SHP77 (cell line): ENCODE data around the gene SRSF2.
"Not testable (repeated sequence)": the region's sequence is repeated elsewhere in the genome, so short reads cannot be mapped to it uniquely, and the experiment has no call there.

Experiments used
- DNase-seq, 2 experiments: peaks; one replicate each; lab custom pipeline; 2025; lab: John Stamatoyannopoulos, UW

The SRSF2 gene

DNA sequence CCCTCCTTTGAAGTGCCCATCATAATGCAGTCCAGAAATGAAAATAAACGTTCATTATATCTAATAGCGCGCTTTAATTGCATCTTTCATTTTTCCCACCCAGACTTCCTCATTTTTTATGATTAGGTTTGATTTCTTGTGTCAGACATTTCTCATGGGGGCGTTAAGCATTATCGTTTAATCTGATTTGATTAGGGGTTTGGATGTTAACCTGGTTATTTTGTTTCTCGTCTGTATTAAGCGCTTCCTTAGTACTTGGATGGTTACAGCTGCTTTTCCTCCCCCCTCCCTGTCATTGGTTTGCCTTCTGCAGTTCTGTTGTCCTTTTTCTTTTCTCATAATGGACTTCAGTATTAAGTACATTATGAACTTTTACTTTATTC is 1.3 kb upstream of the SRSF2 start:
- DNase-seq, result no peak

DNA sequence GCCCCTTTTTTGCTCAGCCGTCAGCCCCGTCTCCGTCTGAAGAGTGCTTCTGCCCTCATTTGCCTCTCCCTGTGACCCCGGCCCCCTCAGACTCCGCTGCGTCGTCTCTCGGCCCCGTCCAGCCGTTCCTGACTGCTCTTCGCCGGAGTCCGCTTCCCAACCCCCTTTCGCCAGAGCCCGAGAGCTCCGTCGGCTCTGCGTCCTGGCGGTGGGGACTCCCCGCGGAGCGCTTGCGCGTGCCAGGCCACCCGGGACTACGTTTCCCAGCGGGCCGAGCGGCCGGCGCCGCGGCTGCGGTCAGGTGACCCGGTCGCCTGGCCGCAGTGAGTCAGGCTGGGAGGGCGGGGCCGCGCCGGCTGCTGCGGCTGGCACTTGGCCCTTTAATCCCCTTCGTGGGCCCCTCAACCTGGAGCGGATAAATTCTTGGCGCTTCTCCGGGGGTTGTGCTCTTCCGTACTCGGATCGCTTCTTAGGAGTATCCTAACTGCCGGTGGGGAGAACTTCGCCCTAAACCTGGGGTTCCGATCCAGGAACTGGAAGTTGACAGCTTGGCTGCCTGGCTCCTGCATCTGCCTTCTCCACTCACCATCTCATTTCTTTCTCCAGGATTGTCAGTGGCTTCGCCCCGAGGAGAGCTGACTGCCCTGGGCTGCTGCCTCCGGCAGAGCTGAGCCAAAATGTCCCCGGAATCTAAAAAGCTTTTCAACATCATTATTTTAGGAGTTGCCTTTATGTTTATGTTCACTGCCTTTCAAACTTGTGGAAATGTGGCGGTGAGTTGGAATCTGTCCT is 741 bp upstream of the SRSF2 start, which contains the start of gene MFSD11:
Gene MFSD11 (plus strand): TSS at position 444 of the 792 bp plus-strand sequence. CDS start 234 bp downstream, at position 678.
- DNase-seq, result peak; percentile 94

DNA sequence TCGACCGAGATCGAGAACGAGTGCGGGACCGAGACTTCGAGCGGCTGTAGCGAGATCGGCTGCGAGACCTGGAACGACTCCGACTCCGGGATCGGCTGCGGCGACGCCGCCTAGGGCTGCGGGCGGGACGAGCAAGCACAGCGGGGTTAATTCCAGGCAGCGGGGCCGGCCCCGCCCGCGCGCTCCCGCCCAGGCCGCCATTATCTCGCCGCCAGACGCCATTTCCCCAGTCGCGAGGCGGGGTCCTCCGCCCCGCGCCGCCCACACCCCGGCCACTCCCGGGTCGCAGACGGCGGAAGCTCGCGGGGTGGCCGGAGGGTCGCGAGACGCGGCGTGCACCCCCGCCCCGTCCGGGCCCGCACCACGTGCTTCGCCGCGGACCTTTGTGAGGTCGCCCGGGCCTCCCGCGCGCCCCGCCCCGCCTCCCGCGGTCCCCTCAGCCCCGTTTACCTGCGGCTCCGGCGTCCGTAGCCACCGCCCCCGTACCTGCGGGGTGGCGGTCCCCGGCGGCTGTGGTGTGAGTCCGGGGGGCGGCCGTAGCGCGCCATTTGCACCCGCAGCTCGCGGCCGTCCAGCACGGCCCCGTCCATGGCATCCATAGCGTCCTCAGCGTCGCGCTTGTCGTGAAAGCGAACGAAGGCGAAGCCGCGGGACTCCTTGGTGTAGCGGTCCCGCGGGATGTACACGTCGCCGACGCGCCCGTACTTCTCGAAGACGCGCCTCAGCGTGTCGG is 616 bp downstream of the SRSF2 start:
- DNase-seq, result peak; percentile 29 to 50

DNA sequence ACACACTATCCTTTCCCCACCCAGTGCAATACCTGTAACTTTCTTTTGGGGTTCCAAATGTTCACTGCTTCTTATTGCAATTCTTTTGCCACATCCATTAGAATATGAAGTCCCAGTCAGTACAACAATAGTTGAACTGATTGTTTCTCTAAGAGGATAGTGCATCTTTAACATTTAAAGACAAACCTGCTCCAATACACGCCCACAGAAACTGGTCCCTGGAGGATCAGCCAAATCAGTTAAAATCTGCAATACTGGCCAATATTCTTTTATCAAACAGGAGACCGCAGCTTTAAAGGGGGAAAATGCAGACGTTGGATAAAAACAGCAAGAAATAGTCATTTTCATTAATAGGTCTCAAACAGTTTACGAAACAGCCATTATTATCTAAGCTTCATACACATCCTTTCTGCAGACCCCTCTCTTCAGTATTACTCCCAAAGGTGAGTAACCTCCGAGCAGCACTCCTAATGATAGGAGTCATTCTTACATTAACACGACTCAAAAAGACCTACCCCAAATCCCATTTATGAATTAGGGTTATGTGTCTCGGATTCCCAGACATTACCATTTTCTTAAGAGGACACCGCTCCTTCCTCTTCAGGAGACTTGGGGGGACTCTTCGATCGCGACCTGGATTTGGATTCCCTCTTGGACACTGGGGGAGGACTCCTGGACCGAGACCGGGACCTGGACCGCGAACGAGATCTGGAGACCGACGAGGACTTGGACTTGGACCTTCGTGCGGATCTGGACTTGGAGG is 1.4 kb downstream of the SRSF2 start:
- no peak for DNase-seq

DNA sequence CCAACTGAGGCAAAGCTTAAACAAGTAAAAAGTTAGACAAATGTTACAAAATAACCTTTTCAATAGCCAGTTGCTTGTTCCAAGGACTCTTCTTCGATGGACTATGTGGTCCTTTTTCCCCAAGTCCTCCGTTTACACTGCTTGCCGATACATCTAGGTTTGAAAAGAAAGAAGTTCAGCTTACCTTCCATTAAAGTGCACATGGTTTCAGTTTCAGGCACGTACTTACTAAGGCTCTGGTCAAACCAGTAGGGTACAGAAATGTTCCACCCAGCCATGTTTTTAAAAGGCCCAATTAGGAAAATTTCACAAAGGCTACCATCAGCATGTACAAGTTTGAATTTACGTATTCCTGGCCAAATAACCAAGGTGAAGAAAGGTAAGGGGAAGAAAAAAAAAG is 2.1 kb downstream of the SRSF2 start:
- peak in 1 of 2 experiments; percentile 30 for DNase-seq

DNA sequence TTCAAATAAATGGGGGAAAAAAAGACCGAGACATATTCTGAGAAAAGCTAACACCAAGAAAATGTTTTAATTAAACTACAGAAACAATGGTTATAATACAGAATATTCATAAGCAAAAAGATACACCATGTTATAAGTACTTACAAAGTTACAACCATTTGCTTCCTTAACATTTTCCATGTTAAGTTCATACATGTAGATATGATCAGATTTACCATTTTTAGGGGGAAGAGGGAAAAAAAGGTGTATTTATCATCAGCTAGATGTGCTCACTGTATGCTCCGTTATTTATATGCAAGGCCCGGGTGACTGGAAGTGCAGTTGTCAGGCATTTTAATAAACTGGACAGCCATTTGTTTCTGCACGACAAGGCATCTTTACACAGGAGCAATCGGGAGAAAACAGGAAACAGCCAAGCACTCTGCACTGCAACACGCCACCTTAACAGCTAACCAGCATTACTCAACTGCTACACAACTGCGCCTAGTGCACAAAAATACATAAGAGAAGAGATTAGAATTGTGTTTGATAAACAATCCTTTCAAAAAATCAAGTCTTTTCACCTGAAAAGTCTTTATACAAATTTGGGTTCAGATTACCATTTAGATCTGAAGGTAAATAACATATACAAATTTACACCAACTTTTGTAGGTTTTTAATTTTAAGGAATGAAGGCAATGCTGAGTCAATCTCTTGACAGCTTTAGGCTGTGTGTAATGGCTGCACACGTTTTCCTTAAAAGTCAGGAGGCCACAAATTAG is 2.9 kb downstream of the SRSF2 start:
- no peak for DNase-seq

DNA sequence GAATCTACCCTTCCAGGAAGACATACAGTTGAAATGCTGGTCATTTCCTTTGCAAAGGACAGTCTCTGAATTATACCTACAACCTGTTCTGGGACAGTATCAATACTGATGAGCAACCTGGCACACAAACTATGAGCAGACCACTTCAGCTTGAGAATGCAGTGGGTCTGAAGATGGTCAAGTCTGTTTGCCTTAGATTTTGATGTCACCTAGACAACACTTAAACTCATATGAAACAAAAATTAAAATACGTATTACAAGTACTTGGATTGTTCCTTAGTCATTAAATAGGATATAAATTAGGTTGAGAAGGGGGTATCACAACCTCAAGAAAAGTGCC is 3.5 kb downstream of the SRSF2 start:
- no peak for DNase-seq

DNA sequence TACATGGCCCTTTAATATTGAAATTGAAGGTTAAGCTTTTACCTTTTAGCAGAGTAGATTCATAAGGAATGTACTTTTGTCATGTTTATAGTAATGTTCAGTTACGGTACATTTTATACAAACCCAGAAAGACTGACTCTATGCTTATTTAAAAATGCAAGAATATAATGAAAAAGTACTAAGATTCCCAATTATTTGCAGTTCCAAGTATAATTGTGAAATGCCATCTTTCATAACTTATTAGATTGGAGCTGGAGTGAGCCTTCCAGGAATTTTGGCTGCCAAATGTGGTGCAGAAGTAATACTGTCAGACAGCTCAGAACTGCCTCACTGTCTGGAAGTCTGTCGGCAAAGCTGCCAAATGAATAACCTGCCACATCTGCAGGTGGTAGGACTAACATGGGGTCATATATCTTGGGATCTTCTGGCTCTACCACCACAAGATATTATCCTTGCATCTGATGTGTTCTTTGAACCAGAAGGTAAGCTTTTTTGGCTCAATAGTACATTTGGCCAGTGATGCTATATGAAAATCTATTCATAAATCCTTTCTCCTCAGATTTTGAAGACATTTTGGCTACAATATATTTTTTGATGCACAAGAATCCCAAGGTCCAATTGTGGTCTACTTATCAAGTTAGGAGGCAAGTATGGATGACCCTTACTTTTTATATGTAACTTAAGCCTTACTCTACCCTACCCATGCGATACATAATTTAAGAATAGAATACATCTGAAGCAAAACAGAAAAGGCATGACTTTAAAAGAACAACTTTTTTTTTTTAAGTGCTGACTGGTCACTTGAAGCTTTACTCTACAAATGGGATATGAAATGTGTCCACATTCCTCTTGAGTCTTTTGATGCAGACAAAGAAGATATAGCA is 4.2 kb downstream of the SRSF2 start:
- no peak for DNase-seq

DNA sequence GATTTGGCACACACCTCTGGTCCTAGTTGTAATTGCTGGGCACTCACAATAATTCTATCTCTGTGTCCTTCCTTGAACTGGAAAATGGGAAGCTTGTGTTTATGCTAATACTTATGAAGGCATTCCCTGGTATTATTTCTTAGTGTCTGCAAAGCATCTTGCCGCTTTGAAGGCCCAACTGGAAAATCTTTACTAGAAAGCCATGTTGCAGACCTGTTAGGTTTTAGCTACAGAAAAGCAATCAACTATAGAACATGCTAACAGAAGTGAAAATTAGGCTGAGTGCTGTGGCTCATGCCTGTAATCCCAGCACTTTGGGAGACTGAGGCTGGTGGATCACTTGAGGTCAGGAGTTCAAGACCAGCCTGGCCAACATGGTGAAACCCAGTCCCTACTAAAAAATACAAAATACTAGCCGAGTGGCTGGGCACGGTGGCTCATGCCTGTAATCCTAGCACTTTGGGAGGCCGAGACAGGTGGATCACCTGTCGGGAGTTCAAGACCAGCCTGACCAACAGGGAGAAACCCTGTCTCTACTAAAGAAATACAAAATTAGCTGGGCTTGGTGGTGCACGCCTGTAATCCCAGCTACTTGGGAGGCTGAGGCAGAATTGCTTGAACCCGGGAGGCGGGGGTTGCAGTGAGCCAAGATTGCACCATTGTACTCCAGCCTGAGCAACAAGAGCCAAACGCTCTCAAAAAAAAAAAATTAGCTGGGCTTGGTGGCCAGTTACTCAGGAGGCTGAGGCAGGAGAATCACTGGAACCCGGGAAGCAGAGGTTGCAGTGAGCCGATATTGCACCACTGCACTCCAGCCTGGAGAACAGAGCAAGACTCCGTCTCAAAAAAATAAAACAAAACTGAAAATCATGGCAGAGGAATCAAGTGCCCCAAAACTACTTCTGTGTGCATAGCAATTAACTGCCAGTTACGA is 5.1 kb downstream of the SRSF2 start:
- not testable (repeated sequence) for DNase-seq

DNA sequence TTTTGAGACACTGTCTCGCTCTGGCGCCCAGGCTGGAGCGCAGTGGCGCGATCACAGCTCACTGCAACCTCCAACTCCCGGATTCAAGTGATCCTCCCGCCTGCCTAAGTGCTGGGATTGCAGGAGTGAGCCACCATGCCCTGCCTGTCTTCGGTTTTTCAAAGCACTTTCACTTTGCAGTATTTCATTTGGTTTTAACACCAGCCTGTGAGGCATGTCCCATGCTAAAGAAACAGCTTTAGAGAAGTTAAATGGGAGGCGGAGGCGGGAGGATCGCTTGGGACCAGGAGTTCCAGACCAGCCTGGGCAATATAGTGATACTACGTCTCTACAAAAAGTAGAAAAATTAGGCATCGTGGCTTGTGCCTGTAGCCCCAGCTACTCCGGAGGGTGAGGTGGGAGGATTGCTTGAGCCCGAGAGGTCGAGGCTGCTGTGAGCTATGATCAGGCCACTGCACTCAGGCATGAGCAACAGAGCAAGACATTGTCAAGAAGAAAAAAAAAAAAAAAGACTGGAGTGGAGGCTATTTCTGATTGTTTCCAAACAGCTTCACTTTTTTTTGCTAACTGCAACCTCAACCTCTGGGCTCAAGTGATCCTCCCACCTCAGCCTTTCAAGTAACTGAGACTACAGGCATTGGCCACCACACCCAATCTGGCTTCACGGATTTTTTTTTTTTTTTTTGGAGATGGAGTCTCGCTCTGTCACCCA is 9.2 kb downstream of the SRSF2 start:
- DNase-seq, result no peak

DNA sequence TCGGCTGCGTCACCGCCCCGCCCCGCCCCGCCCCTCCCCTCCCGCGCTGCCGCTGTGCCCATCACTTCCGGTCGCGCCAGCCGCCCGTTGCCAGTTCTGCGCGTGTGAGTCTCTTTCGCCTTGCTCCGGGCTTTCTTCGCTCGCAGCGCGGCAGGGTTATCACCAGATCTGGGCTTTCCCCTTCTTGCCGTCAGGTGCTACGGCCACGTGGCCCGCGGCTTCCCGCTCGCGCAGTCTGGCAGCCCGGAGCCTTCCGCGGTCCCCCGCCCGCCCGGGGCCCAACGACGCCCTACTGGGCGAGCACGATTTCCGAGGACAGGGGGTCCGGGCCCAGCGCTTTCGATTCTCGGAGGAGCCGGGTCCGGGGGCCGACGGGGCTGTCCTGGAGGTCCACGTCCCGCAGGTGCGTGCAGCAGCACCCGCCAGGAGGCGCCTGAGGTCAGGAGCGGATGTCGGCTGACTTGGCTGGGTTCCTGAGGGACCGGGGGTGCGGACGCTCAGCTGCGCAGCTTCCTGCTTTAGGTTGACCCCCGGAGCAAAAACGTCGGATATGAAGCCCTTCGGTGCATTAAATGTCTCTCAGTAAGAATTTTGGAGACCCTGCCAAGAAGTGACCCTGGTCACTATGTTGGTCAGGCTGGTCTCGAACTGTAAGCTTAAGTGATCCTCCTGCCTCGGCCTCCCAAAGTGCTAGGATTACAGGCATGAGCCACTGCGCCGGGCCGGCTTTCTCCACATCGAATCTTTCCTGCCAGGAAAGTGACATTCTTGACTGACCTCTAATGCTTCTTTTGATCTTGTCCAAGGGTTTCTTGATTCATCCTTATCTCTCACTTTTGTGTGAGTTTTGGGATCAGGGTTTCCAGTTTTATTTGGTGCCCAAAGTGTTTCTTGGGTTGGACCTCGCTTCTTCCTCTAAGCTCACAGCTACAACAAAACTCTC is 10.1 kb downstream of the SRSF2 start, which contains the start of gene METTL23:
Gene METTL23 (plus strand): TSS at position 64 of the 943 bp plus-strand sequence. CDS start 2,872 bp downstream, outside the sequence.
- peak; percentile 57 to 71 for DNase-seq

DNA sequence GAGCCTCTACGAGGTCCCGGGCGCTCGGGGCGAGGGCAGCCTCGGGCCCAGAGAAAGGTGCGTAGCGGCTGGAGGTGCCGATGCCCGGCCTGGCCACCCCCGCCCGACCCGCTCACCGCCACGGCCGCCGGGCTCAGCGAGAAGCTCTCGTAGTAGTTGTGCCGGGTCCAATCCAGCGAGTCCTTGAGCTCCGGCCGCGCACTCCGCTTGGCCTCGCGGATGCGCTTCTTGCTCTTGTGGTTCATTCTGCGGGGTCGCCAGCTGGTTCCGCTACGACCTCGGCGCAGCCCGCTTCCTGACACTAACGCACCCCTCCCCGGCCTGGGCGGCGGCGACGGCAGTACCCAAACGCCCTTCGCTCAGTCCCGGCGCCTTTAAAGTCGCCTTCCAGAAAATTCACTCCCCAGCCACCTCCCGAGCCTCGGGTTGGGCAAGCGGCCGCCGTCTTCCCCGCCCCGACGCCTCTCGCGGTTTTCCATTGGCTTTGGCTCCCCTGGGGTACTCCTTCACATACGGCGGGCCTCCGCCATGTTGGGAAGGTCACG is 10.8 kb downstream of the SRSF2 start, which contains the start of gene JMJD6:
Gene JMJD6 (minus strand): TSS at position 376 of the 545 bp plus-strand sequence. CDS start 131 bp downstream, at position 245.
- DNase-seq, result peak; percentile 97 to 98

DNA sequence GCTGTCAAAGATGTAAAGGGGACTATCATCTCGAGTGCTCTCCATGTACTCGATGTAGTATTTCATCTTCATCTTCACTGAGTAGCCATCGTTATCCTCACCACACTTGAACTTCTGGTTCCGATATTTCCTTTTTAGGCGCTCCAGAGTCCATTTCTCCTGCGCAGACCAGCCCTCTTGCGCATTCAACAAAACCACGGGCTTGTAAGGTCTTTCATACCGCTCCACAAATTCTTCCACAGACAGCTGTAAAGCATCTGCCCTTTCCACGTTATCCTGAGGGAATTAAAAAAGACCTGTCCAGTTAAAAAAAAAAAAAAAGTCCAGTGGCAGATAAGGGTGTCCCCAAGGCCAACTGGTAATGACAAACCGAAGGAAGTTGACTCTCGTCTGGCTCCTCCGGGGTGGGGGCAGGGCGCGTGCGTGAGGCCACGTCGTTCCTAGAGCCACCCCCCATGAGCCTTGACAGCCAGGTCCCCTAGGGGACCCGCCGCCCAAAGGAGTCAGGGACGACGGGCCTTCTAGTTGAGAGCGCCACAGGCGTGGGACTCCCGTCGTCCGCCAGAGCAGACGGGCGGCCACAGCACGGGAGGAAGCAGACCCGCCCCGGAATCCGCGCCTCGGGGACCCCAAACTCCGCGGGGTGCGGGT is 11.4 kb downstream of the SRSF2 start:
- peak in 1 of 2 experiments; percentile 58 for DNase-seq

DNA sequence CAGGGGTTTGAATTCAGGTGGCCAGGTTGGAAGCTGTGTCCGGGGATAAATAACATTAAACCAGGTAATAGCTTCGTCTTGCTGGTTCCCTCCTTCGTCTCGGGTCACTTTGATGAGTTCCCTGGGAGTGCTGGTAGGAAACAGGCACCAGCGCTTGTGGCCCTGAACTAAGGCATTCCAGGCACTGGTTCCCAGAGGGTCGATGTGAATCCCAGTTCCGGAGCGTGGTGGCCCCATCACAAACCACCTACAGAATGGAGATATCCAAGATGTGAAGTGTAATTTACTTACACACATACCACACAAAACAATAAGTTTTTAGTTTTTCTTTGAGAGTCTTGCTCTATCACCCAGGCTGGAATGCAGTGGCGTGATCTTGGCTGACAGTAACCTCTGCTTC is 13.3 kb downstream of the SRSF2 start:
- DNase-seq, result no peak

DNA sequence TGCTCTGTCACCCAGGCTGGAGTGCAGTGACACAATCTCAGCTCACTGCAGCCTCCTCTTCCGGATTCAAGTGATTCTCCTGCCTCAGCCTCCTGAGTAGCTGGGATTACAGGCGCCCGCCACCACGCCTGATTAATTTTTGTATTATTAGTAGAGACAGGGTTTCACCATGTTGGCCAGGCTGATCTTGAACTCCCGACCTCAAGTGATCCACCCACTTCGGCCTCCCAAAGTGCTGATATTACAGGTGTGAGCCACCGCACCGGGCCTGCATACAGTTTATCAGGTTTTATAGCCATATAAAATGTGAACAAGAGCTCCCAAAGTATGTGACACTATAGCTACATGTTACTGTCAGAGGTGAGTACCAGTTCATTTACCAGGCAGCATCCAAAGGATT is 14.2 kb downstream of the SRSF2 start:
- DNase-seq, result not testable (repeated sequence)

DNA sequence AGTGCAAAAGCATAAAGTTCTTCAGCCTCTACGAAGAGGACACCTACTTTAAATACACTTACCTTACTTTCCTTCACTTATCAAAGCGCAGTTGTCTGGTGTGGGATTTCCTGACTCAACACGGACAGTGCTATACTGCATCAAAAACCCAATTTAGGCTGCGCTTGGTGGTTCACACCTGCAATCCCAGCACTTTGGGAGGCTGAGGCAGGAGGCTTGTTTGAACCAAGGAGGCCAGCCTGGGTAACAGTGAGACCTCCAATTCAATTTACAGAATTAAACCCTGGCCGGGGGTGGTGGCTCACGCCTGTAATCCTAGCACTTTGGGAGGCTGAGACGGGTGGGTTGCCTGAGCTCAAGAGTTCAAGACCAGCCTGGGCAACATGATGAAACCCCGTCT is 14.9 kb downstream of the SRSF2 start:
- no peak for DNase-seq

DNA sequence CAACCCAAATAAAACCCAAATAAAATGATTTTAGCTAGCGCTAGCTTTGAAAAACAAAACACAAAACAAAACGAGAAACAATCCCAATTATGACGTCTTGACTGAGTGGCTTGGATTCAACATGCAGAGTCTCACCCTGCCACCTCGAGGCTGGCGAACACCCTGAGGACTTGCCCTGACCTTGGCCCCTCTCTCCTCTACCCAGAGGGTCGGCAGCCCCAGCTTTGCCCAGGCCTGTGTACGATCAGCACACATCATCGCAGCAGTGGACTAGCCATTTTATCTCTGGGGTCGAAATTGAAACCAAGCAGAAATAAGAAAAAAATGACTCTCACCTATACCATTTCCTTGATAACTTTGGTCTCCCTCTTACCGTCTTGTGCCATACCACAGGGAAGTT is 15.7 kb downstream of the SRSF2 start:
- no peak for DNase-seq
